Measurements from ENCODE around the gene CEP131. TPM values are rescaled to one million over a fixed set of nuclear protein-coding genes. Genes with fewer than 3 reads are reported as not detected.

Gene CEP131
- total RNA-seq, 2 experiments from 2014 or later, result 13.6 to 20.6 TPM

DNA sequence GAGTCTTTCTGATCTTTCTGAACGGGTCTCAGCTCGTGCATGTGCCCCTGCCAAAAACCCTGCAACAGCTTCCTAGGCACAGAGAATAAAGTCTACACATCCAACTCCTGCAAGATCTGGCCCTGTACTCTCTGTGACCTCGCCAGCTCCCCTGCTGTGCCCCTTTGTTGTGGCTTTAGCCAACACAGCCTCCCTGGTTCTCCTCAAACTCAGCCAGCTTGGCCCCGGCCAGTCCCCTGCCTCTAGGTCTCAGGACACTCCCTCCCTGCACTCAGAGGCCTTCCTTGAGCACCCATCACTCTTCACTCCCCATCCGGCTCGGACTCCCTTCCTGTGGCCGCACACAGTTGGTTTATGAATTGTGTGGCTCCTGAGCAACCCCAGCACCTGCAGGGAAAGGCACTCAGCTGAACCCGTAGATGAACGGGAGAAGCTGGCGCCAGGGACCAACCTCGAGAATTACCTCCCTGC lies 1.4 kb downstream of the CEP131 start:
- Mint-ChIP-seq H3K36me3 (no peaks in the 10 kb centered on the region), H3K4me3 (peak overlapping the region; percentile 15), H3K27me3 (no peaks in the 10 kb centered on the region), H3K27ac (no peak overlapping the region), H3K9me3 (ENCODE audit: low read depth) (no peaks in the 10 kb centered on the region), H3K4me1 (peaks cover 17% of the 10 kb centered on the region)
- DNase-seq, result no peak
- ATAC-seq, result no peak
- CTCF ChIA-PET, result interaction anchor here (1.5 kb wide), 1 partner anchor 17 kb away, joined by 3 read pairs; the partner anchor contains the start of genes NDUFAF8 and TEPSIN

DNA sequence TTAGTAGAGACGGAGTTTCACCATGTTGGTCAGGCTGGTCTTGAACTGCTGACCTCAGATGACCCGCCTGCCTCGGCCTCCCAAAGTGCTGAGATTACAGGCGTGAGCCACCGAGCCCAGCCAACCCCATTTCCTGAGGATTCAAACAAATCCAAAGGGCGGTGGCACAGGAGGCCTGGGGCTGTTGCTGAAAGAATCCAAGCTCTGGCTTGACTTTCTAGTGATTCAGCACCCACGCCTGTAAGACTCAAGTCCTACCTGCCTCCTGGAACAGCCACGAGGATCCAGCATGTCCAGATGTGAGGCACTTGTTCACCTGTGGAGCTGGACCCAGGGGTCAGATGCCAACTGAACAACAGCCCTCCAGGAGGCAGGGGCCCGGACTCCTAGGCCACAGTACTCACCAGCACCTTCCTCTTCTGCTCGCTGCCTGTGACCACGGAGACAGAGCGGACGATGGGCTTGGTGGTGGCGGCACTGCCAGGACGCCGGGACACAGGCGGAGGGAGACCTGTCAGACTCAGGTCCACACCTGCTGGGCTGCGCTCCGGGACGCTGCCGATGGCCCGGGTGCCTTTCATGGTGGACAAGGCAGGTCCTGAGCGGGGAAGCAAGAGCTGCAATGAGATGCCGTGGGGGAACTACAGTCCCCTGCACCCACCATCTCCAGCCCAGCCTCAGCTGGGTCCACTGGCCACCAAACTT lies 3.1 kb downstream of the CEP131 start:
- DNase-seq (no peak), ATAC-seq (no peak)
- Mint-ChIP-seq H3K4me3 (no peak overlapping the region), H3K36me3 (no peaks in the 10 kb centered on the region), H3K27ac (no peak overlapping the region), H3K27me3 (no peaks in the 10 kb centered on the region), H3K4me1 (peaks cover 17% of the 10 kb centered on the region), H3K9me3 (ENCODE audit: low read depth) (no peaks in the 10 kb centered on the region)
- CTCF ChIA-PET, result no interaction called here

DNA sequence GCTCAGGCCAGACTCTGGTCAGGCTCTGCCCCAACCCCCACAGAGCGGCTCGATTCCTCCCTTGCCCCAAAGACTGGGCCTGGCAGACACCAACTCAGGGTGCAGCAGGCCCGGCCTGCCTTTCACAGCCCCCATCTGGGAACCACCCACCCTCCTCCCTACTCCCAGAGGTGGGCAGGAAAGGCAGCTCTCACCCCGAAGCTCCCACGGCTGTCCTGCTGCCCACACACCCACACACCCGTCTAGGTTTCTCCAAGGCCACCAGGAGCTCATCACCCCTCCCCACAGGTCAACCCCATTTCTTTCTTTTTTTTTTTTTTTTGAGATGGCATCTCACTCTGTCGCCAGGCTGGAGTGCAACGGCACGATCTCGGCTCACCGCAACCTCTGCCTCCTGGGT lies 3.8 kb downstream of the CEP131 start:
- ATAC-seq, result no peak
- no peaks in the 10 kb centered on the region for H3K9me3 Mint-ChIP-seq (ENCODE audit: low read depth)
- no peaks in the 10 kb centered on the region for H3K36me3 Mint-ChIP-seq
- peaks cover 17% of the 10 kb centered on the region for H3K4me1 Mint-ChIP-seq
- no peak overlapping the region for H3K4me3 Mint-ChIP-seq
- CTCF ChIA-PET, result no interaction called here
- H3K27me3 Mint-ChIP-seq, result no peaks in the 10 kb centered on the region
- no peak overlapping the region for H3K27ac Mint-ChIP-seq
- DNase-seq, result no peak

DNA sequence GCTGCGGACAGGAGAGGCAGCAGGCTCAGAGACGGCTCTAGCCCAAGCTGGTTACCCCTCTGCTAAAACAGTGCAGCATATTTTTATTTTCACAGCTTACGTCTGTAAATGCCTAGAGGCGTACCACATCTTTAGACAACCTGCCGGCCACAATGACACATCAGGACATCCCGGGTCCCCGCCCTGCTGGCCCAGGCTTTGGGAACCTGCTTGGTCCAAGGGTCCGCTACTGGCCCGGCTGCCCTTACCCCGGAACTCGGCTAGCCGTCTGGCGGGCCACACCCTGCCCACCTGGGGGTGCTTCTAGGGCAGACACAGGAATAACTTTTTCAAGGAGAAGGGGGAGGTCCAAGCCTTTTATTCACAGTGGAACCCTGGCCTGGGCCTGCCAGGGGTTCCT lies 4.3 kb downstream of the CEP131 start:
- no peaks in the 10 kb centered on the region for H3K27me3 Mint-ChIP-seq
- no peak overlapping the region for H3K4me3 Mint-ChIP-seq
- peaks cover 11% of the 10 kb centered on the region for H3K4me1 Mint-ChIP-seq
- DNase-seq (no peak), ATAC-seq (no peak)
- CTCF ChIA-PET, result no interaction called here
- no peak overlapping the region for H3K27ac Mint-ChIP-seq
- H3K9me3 Mint-ChIP-seq (ENCODE audit: low read depth), result no peaks in the 10 kb centered on the region
- H3K36me3 Mint-ChIP-seq, result no peaks in the 10 kb centered on the region

DNA sequence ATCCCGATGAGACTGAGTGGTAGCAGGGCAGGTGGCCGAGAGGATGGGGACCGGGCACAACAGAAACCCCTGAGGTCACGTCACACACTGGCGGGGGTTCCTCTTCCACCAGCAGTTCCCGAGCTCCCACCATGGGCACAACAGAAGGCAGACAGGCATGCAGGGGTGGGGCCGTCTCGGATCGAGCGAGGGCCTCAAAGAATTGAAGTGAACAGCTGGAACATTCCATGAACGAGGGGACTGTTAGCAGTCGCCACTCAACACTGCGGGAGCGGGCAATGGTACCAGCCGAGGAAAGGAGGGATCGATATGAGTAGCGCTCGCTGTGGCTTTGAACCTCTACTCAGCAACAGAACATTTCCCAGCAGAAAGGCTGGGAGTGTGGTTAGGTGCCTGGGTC lies 5.3 kb downstream of the CEP131 start:
- Mint-ChIP-seq H3K27ac (no peak overlapping the region), H3K27me3 (no peaks in the 10 kb centered on the region), H3K4me3 (no peak overlapping the region), H3K4me1 (peaks cover 9% of the 10 kb centered on the region), H3K9me3 (ENCODE audit: low read depth) (no peaks in the 10 kb centered on the region), H3K36me3 (no peaks in the 10 kb centered on the region)
- CTCF ChIA-PET, result no interaction called here
- no peak for ATAC-seq
- DNase-seq, result no peak

DNA sequence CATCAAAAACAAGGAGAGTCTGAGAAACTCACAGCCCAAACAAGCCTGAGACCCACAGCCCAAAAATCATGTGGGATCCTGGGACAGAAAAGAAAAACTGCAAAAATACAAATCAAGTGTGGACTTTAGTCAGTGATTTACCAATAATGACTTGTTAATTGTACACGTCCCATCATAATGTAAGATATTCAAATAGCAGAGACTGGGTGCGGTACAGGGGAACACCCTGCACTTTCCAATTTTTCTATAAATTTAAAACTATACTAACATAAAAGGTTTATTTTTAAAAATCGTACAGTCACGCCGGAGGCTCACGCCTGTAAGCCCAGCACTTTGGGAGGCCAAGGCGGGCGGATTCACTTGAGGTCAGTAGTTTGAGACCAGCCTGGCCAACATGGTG lies 8.8 kb downstream of the CEP131 start:
- Mint-ChIP-seq H3K4me1 (no peaks in the 10 kb centered on the region), H3K27ac (no peak overlapping the region), H3K36me3 (no peaks in the 10 kb centered on the region), H3K27me3 (no peaks in the 10 kb centered on the region), H3K9me3 (ENCODE audit: low read depth) (no peaks in the 10 kb centered on the region), H3K4me3 (no peak overlapping the region)
- DNase-seq (no peak), ATAC-seq (no peak)
- CTCF ChIA-PET, result no interaction called here

DNA sequence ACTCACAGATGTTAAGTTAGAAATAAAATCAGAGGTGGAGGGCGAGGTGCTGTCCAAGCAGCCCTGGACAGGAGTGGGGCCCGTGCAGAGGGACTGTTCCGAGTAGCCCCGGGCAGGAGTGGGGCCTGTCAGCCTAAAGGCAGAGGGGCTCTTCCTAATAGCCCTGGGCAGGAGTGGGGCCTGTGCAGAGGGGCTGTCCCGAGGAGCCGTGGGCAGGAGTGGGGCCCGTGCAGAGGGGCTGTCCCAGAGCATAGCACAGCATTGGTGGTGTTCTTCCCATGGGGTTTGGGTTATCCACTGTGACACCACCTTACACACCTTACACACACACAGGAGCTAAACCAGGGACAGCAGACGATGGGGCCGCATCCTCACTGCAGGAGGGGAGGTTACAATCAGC lies 10.4 kb downstream of the CEP131 start:
- ATAC-seq (no peak), DNase-seq (no peak)
- Mint-ChIP-seq H3K27ac (no peak overlapping the region), H3K9me3 (ENCODE audit: low read depth) (no peaks in the 10 kb centered on the region), H3K36me3 (no peaks in the 10 kb centered on the region), H3K4me3 (no peak overlapping the region), H3K4me1 (no peaks in the 10 kb centered on the region), H3K27me3 (no peaks in the 10 kb centered on the region)
- CTCF ChIA-PET, result no interaction called here

DNA sequence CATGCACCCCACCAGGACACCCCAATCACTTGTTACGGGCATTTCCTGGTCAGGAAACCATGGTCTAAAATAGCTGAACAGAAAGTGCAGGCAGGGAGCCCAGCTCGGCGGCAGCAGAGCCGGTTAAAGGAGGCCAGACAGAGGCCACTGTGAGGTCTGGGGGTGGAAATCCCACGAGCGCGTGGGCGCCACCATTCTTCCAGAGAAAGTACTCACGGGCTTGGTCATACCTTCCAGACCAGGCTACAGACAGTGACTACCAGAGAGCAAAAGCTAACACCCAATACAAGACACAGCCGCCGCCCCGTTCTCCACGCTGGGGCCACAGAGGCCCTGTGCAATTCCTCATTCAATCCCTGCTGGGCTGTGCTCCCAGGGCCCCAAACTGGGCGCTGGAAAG lies 11.9 kb downstream of the CEP131 start:
- Mint-ChIP-seq H3K4me3 (no peak overlapping the region), H3K36me3 (no peaks in the 10 kb centered on the region), H3K4me1 (no peaks in the 10 kb centered on the region), H3K9me3 (ENCODE audit: low read depth) (no peaks in the 10 kb centered on the region), H3K27ac (no peak overlapping the region), H3K27me3 (no peaks in the 10 kb centered on the region)
- CTCF ChIA-PET, result no interaction called here
- no peak for ATAC-seq
- no peak for DNase-seq

DNA sequence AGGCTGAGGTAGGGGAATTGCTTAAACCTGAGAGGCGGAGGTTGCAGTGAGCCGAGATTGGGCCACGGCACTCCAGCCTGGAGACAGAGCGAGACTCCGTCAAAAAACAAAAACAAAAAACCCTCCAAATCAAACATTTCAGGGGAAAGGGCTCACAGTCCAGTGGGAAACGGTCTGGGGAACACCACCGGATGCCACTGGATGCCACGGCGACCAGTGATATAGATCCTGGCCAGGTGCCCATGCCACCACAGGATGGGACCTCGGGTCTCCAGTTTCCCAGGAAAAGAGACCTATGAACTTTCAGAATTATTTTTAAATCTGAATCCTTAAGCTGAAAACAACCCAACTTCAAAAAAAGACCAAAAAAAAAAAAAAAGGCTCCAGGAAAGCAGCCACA lies 12.3 kb downstream of the CEP131 start:
- no peaks in the 10 kb centered on the region for H3K27me3 Mint-ChIP-seq
- DNase-seq (no peak), ATAC-seq (no peak)
- no peak overlapping the region for H3K4me3 Mint-ChIP-seq
- CTCF ChIA-PET, result no interaction called here
- no peak overlapping the region for H3K27ac Mint-ChIP-seq
- H3K4me1 Mint-ChIP-seq, result no peaks in the 10 kb centered on the region
- H3K9me3 Mint-ChIP-seq (ENCODE audit: low read depth), result no peaks in the 10 kb centered on the region
- no peaks in the 10 kb centered on the region for H3K36me3 Mint-ChIP-seq

DNA sequence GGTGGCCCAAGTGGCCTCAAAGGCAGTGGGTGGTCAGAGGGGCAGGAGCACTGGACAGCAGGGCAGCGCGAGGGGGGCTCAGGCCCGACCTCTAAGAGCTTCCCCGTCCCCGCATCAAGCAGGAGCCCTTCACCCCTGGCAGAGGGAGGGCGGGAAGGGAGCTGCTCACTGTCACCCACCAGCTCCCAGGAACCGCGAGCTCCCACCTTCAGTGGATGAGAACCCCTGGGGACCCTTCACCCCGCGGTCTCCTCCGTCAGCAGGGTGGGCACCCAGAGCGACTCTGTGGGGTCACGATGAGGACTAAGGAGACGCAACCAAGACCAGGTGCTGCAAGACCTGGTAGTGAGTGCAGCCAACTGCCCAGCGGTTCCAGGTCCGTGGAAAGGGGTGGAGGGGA lies 13.6 kb downstream of the CEP131 start:
- Mint-ChIP-seq H3K27me3 (no peaks in the 10 kb centered on the region), H3K4me3 (no peak overlapping the region), H3K4me1 (no peaks in the 10 kb centered on the region), H3K36me3 (no peaks in the 10 kb centered on the region), H3K27ac (no peak overlapping the region), H3K9me3 (ENCODE audit: low read depth) (no peaks in the 10 kb centered on the region)
- DNase-seq (no peak), ATAC-seq (no peak)
- CTCF ChIA-PET, result no interaction called here

DNA sequence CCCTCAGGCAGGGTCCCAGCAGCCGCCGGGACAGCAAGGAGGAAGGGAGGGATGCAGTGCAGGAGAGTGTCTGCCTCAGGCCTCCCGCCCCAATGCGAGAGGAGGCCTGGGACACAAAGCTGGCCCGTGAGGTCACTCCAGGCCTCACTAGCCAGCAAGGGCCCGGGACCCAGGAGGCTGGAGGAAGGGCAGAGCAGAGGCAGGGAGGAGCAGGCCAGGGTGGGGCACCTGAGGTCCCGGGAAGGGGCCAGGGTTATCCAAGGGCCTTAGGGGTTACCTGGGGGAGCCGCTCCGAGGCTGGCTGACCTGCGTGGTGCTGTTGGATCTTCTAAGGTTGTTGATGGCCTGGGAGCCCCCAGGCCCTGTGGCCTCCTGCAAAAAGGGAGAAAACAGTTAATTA lies 14.1 kb downstream of the CEP131 start:
- Mint-ChIP-seq H3K4me3 (no peak overlapping the region), H3K27ac (no peak overlapping the region), H3K27me3 (no peaks in the 10 kb centered on the region), H3K36me3 (no peaks in the 10 kb centered on the region), H3K9me3 (ENCODE audit: low read depth) (no peaks in the 10 kb centered on the region), H3K4me1 (no peaks in the 10 kb centered on the region)
- DNase-seq (no peak), ATAC-seq (no peak)
- CTCF ChIA-PET, result no interaction called here

DNA sequence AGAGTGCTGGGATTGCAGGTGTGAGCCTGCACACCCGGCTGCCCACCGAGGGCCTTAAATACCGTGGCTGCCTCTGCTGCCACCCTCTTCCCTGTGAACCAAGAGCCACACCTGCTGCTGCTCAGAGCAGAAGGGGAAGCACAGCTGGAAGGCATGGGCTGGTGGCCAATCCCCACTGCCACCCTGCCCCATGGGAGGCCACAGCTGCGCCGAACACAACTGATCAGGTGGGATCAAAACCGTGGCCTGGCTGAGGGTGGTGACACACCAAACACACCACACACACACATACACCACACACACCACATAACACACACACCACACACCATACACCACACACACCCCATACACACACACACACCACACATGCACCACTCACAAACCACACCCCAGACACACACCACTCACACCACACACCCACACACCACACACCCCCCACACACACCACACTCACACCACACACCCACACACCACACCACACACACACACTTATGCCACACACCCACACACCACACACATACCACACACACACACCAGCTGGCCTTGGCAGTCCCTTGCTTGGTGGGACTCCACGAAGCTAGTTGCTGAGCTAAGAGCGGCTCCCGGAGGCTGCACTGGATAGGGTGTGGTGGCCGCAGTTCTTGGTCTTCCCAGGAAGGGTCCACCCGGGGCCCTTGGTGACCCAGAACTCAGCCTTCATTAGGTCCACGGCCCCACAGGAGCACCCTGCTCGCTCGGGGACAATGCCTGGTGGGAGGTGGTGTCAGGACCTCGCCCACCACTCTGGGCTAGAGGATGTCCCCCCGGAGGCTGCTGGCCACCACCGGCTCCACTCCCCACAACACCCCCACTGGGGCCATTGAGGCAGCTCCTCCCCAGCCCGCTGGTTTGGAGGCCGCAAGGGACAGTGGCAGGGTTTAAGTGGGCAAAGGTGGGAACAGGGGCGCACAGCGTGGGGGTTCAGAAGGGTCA lies 14.9 kb downstream of the CEP131 start:
- no peaks in the 10 kb centered on the region for H3K27me3 Mint-ChIP-seq
- no peak overlapping the region for H3K27ac Mint-ChIP-seq
- DNase-seq, result no peak
- no peak overlapping the region for H3K4me3 Mint-ChIP-seq
- no peaks in the 10 kb centered on the region for H3K4me1 Mint-ChIP-seq
- no peaks in the 10 kb centered on the region for H3K36me3 Mint-ChIP-seq
- CTCF ChIA-PET, result no interaction called here
- no peaks in the 10 kb centered on the region for H3K9me3 Mint-ChIP-seq (ENCODE audit: low read depth)
- ATAC-seq, result peak; percentile 29

DNA sequence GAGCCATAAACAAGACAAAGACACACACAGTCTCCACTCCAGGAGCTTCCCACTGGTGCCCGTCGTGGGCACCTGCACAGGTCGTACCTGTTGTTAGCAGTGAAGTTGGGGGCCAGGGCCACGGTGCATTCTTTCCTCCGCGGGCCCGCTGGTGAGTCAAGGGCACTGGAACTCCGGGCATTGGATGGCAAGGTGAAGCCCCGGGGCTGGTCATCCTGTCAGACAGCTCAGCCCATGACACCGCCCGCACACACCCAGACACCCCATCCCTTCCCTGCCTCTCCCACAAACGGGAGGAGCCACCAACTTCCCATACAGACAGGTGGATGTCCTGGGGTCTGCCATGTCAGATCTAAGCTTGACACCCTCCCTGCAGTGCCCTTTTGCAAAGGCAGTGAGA lies 16.1 kb downstream of the CEP131 start:
- CTCF ChIA-PET, result no interaction called here
- Mint-ChIP-seq H3K4me3 (no peak overlapping the region), H3K9me3 (ENCODE audit: low read depth) (no peaks in the 10 kb centered on the region), H3K36me3 (no peaks in the 10 kb centered on the region), H3K4me1 (no peaks in the 10 kb centered on the region), H3K27me3 (no peaks in the 10 kb centered on the region), H3K27ac (no peak overlapping the region)
- no peak for DNase-seq
- ATAC-seq, result no peak

DNA sequence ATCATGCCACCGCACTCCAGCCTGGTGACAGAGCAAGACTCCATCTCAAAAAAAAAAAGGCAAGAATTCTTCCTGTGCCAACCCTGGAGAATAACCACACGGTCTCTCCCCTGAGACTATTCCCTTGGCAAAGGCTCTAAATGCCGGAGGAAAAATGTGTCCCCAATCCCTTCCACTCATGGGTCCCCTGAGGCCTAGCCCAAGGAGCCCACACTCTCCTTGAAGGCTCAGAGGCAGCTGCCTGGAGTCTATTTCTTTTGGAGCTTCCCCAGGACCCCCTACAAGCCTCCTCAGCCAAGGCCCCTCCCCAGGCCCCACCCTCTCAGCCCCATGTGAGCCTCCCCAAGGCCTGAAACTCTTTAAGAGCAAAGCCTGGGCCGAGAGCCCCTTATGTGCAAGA lies 16.6 kb downstream of the CEP131 start:
- Mint-ChIP-seq H3K9me3 (ENCODE audit: low read depth) (no peaks in the 10 kb centered on the region), H3K36me3 (no peaks in the 10 kb centered on the region), H3K4me3 (no peak overlapping the region), H3K27ac (no peak overlapping the region), H3K4me1 (no peaks in the 10 kb centered on the region), H3K27me3 (no peaks in the 10 kb centered on the region)
- DNase-seq, result no peak
- no peak for ATAC-seq
- CTCF ChIA-PET, result no interaction called here
